Measurements from ENCODE around the gene SORBS1.
A peak's percentile ranks its signal among the peaks of the same experiment; 100 is the strongest.

Gene SORBS1

GRCh38 chr10:95304976-95305375 lies 256.2 kb downstream of the SORBS1 start:
- no peak for DNase-seq (ENCODE audit: low spot score)
- no peaks in the 10 kb centered on the region for H3K27me3 ChIP-seq (ENCODE audit: insufficient read depth, poor library complexity, severe bottlenecking)
- no peak for TF ChIP-seq CTCF (IDR thresholded peaks at IDR 0.05; ENCODE audit: poor library complexity, severe bottlenecking)
- H3K27ac ChIP-seq (ENCODE audit: poor library complexity, severe bottlenecking): no peak overlapping the region
- no peaks in the 10 kb centered on the region for H3K36me3 ChIP-seq (ENCODE audit: low read depth)
- ATAC-seq (ENCODE audit: low read depth): no peak
- no peaks in the 10 kb centered on the region for H3K9me3 ChIP-seq (ENCODE audit: severe bottlenecking)
- H3K4me1 ChIP-seq (ENCODE audit: insufficient read depth, poor library complexity, severe bottlenecking): peaks cover 24% of the 10 kb centered on the region
- no peak overlapping the region for H3K4me3 ChIP-seq (ENCODE audit: severe bottlenecking)

DNA sequence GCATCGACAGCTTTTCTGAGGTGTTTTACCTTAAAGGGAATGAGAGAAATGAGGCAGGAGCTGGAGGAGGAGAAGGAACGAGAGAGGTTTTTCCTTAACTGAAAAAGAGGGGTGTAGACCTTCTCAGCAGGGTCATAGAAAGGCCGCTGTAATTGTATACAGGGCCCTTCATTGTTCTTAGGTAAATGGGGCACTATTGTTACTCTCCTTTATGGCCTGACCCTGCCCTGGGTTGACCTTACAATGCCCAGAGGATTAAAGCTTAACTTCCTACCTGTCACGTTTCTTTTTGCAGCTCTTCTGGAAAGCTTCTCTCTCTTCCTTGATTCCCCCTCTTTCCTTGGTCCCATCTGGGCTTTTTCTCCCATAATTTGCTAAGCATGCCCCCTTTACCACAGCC lies 256.7 kb downstream of the SORBS1 start:
- H3K36me3 ChIP-seq (ENCODE audit: low read depth): no peaks in the 10 kb centered on the region
- no peak overlapping the region for H3K4me3 ChIP-seq (ENCODE audit: severe bottlenecking)
- no peak for TF ChIP-seq CTCF (IDR thresholded peaks at IDR 0.05; ENCODE audit: poor library complexity, severe bottlenecking)
- H3K4me1 ChIP-seq (ENCODE audit: insufficient read depth, poor library complexity, severe bottlenecking): peaks cover 24% of the 10 kb centered on the region
- DNase-seq (ENCODE audit: low spot score) (no peak), ATAC-seq (ENCODE audit: low read depth) (no peak)
- no peaks in the 10 kb centered on the region for H3K9me3 ChIP-seq (ENCODE audit: severe bottlenecking)
- no peaks in the 10 kb centered on the region for H3K27me3 ChIP-seq (ENCODE audit: insufficient read depth, poor library complexity, severe bottlenecking)
- H3K27ac ChIP-seq (ENCODE audit: poor library complexity, severe bottlenecking): no peak overlapping the region

- Histone ChIP-seq H3K4me3 (ENCODE audit: severe bottlenecking) (no peak overlapping the region), H3K27me3 (ENCODE audit: insufficient read depth, poor library complexity, severe bottlenecking) (no peaks in the 10 kb centered on the region), H3K4me1 (ENCODE audit: insufficient read depth, poor library complexity, severe bottlenecking) (peaks cover 20% of the 10 kb centered on the region), H3K27ac (ENCODE audit: poor library complexity, severe bottlenecking) (no peak overlapping the region), H3K9me3 (ENCODE audit: severe bottlenecking) (no peaks in the 10 kb centered on the region), H3K36me3 (ENCODE audit: low read depth) (no peaks in the 10 kb centered on the region)
- DNase-seq (ENCODE audit: low spot score): no peak
- no peak for TF ChIP-seq CTCF (IDR thresholded peaks at IDR 0.05; ENCODE audit: poor library complexity, severe bottlenecking)
- no peak for ATAC-seq (ENCODE audit: low read depth)
Observed at GRCh38 chr10:95303950-95304349, 257.2 kb downstream of the SORBS1 start.

DNA sequence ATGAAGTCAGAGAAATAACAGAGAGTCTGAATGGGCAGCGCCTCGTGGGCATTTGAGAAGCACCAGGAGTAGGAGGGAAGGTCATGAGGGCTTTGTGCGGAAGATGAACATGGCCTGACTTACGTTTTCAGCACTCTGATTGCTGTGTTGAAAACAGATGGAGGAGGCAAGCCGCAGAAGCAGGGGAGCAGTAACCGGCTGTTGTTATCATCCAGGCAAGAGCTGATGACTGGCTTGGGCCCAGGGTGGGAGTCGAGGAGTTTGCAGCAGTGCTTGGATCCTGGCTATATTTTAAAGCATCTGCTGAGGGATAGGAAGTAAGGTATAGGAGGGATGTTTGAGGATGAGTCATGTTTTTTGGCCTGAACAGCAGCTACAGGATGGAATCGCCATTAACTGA lies 257.6 kb downstream of the SORBS1 start:
- ATAC-seq (ENCODE audit: low read depth) (0 out of 3 replicates have a peak, but pooled peaks have one; percentile 21), DNase-seq (ENCODE audit: low spot score) (no peak)
- no peaks in the 10 kb centered on the region for H3K36me3 ChIP-seq (ENCODE audit: low read depth)
- no peak for TF ChIP-seq CTCF (IDR thresholded peaks at IDR 0.05; ENCODE audit: poor library complexity, severe bottlenecking)
- H3K4me3 ChIP-seq (ENCODE audit: severe bottlenecking): no peak overlapping the region
- H3K27ac ChIP-seq (ENCODE audit: poor library complexity, severe bottlenecking): no peak overlapping the region
- H3K9me3 ChIP-seq (ENCODE audit: severe bottlenecking): no peaks in the 10 kb centered on the region
- H3K4me1 ChIP-seq (ENCODE audit: insufficient read depth, poor library complexity, severe bottlenecking): peaks cover 17% of the 10 kb centered on the region
- H3K27me3 ChIP-seq (ENCODE audit: insufficient read depth, poor library complexity, severe bottlenecking): no peaks in the 10 kb centered on the region

GRCh38 chr10:95300022-95300539 lies 261.1 kb downstream of the SORBS1 start:
- Histone ChIP-seq H3K27ac (ENCODE audit: poor library complexity, severe bottlenecking) (no peak overlapping the region), H3K9me3 (ENCODE audit: severe bottlenecking) (no peaks in the 10 kb centered on the region), H3K4me1 (ENCODE audit: insufficient read depth, poor library complexity, severe bottlenecking) (peaks cover 7% of the 10 kb centered on the region), H3K36me3 (ENCODE audit: low read depth) (no peaks in the 10 kb centered on the region), H3K4me3 (ENCODE audit: severe bottlenecking) (no peak overlapping the region), H3K27me3 (ENCODE audit: insufficient read depth, poor library complexity, severe bottlenecking) (no peaks in the 10 kb centered on the region)
- DNase-seq (ENCODE audit: low spot score) (no peak), ATAC-seq (ENCODE audit: low read depth) (peak; percentile 24; the same call in 2 of the 3 replicates)
- TF ChIP-seq CTCF (IDR thresholded peaks at IDR 0.05; ENCODE audit: poor library complexity, severe bottlenecking): no peak

All from RWPE2 (cell line).